Transverse colon (tissue), 4 donors: ENCODE measurements around the gene NELL2. TPM values are rescaled to one million over a fixed set of nuclear protein-coding genes. Genes with fewer than 3 reads are reported as not detected.

Experiments
- DNase-seq: peaks from one replicate; pipeline ENCODE4 v3.0.0-alpha.2; 2019
- H3K27ac ChIP-seq, 4 donors: fragments of 200-600 bp; sonication (generic); 2 replicates each; pipeline ENCODE4 v1.5.1; 2016 to 2018; ENCODE audit warnings: inconsistent platforms in 4 of 4
- H3K27me3 ChIP-seq: fragments of 200-600 bp; sonication (generic); 2 replicates; pipeline ENCODE4 v1.5.1; 2017; ENCODE audit warnings: inconsistent platforms
- H3K36me3 ChIP-seq, 4 donors: fragments of 200-600 bp; sonication (generic); 2 replicates each; pipeline ENCODE4 v1.5.1; 2017 to 2019; ENCODE audit warnings: inconsistent platforms in 4 of 4
- H3K4me1 ChIP-seq, 4 donors: fragments of 200-600 bp; sonication (generic); 2 replicates each; pipeline ENCODE4 v1.5.1; 2017 to 2020; ENCODE audit warnings: inconsistent platforms in 4 of 4
- H3K4me3 ChIP-seq, 4 donors: fragments of 200-600 bp; sonication (generic); 1 replicate in 1 of 4; 2 replicates in 3 of 4; pipeline versions ENCODE4 v1.5.1 to v1.6.1; 2017 to 2019; ENCODE audit warnings: inconsistent platforms in 4 of 4
- H3K9me3 ChIP-seq, 2 donors: fragments of 200-600 bp; sonication (generic); 2 replicates each; pipeline ENCODE4 v1.5.1; 2017 to 2019; ENCODE audit warnings: inconsistent platforms in 2 of 2
- EP300 ChIP-seq: sonication (generic); formaldehyde crosslinking; IDR thresholded peaks from one replicate; pipeline ENCODE4 v1.6.1; 2017; ENCODE audit warnings: antibody characterized with exemption, low read depth
- POLR2A ChIP-seq: fragments of 450-650 bp; IDR thresholded peaks from one replicate; pipeline ENCODE4 v1.6.1; 2016; ENCODE audit warnings: antibody characterized with exemption, mild to moderate bottlenecking, moderate library complexity
- POLR2AphosphoS5 ChIP-seq, 3 donors: sonication (generic); formaldehyde crosslinking; IDR thresholded peaks; one replicate each; pipeline ENCODE4 v1.6.1; 2016; ENCODE audit warnings: antibody characterized with exemption in 3 of 3
- WGBS, 2 donors: methylation state at CpG; one replicate each; pipeline ENCODE4 v1.1.5; 2018; ENCODE audit warnings: low coverage in 1 of 2; 5-methylcytosine and 5-hydroxymethylcytosine counted together
- in situ Hi-C, 4 donors: fragments of 200-750 bp; cut with MboI; loops; one replicate each; pipeline versions ENCODE4 v1.15.0 to v1.15.1; 2017; ENCODE audit warnings: low sequenced_read_pairs in 3 of 4, low pct_ligation_motif_present in 1 of 4, low pct_unique_long_range_greater_than_20kb in 1 of 4
- intact Hi-C: fragments of 100-400 bp; cut with DNase I; formaldehyde crosslinking; loops from one replicate; pipeline ENCODE4 v1.15.1; 2023; ENCODE audit warnings: low total_unique reads
- total RNA-seq, 4 donors: library from RNA; depleted of rRNA; stranded (reverse); fragments of >200 nt; gene quantifications; one replicate each; pipeline ENCODE4 v1.1.0, GENCODE V29; 2016
- TF ChIP-seq, protein P1 (sequence below), 5 experiments: fragments of 200-600 bp in 3 of 5; fragments of 450-650 bp in 2 of 5; sonication (generic) in 3 of 5; IDR thresholded peaks; 1 replicate in 2 of 5; 2 replicates in 3 of 5; pipeline ENCODE4 v1.5.1; 2016 to 2017; ENCODE audit warnings: antibody characterized with exemption in 5 of 5, inconsistent platforms in 3 of 5, mild to moderate bottlenecking in 2 of 5, moderate library complexity in 1 of 5

The NELL2 gene
- total RNA-seq, 4 donors from 2014 or later = 1.4 to 10.5 (median 9.5) TPM

DNA sequence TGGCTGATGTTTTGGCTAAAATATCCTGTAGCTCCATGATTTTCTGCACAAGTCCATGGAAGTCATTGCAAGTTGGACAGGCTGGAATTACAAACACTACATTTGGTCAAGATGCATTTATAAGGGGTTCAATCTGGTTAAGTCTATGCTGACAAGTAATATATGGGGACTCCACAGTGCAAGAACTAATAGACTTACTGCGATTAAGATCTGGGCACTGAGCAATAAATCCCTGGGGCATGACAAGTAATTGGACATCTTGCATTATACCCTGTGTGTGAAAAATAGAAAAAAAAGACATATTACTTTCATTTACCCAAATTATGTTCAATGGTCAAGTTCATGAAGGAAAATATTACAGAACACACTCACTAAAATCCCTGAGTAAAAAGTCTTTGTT, 99.1 kb downstream of the NELL2 start:
- no peak overlapping the region for H3K4me3 ChIP-seq
- in situ Hi-C loops (no loop called here), intact Hi-C loops (no loop called here)
- TF ChIP-seq, protein P1, sequence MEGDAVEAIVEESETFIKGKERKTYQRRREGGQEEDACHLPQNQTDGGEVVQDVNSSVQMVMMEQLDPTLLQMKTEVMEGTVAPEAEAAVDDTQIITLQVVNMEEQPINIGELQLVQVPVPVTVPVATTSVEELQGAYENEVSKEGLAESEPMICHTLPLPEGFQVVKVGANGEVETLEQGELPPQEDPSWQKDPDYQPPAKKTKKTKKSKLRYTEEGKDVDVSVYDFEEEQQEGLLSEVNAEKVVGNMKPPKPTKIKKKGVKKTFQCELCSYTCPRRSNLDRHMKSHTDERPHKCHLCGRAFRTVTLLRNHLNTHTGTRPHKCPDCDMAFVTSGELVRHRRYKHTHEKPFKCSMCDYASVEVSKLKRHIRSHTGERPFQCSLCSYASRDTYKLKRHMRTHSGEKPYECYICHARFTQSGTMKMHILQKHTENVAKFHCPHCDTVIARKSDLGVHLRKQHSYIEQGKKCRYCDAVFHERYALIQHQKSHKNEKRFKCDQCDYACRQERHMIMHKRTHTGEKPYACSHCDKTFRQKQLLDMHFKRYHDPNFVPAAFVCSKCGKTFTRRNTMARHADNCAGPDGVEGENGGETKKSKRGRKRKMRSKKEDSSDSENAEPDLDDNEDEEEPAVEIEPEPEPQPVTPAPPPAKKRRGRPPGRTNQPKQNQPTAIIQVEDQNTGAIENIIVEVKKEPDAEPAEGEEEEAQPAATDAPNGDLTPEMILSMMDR (IDR thresholded peaks at IDR 0.05) = no peak
- TF ChIP-seq POLR2A (no peak), EP300 (no peak), POLR2AphosphoS5 (IDR thresholded peaks at IDR 0.05) (no peak)
- no peaks in the 10 kb centered on the region for H3K4me1 ChIP-seq
- no peaks in the 10 kb centered on the region for H3K36me3 ChIP-seq
- 88 to 93% methylated on average over 1 of the region's 1 CpG for WGBS, 2 donors
- DNase-seq = no peak
- no peaks in the 10 kb centered on the region for H3K9me3 ChIP-seq
- H3K27ac ChIP-seq = no peak overlapping the region
- H3K27me3 ChIP-seq = no peaks in the 10 kb centered on the region

DNA sequence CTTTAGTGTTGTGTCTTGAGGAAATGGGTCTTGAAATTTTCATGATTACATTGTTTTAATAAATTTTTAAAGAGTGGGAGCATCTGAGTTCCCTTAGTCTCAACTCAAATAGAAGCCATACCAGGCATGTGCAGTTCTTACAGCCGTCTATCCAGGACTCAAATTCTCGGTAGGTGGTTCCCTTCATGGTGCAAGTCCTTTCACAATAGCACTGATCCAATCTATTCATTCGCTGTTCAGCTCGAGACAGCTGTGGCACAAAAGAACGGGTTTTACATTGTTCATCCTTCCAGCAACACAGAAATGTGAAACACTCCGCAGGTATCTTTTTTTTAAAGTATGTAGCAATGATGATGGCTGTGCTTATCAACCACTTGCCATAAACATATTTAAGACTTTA, 100.2 kb downstream of the NELL2 start:
- in situ Hi-C loops = no loop called here
- TF ChIP-seq POLR2AphosphoS5 (IDR thresholded peaks at IDR 0.05) (no peak), POLR2A (no peak), EP300 (no peak)
- TF ChIP-seq, protein P1 (IDR thresholded peaks at IDR 0.05) = no peak

DNA sequence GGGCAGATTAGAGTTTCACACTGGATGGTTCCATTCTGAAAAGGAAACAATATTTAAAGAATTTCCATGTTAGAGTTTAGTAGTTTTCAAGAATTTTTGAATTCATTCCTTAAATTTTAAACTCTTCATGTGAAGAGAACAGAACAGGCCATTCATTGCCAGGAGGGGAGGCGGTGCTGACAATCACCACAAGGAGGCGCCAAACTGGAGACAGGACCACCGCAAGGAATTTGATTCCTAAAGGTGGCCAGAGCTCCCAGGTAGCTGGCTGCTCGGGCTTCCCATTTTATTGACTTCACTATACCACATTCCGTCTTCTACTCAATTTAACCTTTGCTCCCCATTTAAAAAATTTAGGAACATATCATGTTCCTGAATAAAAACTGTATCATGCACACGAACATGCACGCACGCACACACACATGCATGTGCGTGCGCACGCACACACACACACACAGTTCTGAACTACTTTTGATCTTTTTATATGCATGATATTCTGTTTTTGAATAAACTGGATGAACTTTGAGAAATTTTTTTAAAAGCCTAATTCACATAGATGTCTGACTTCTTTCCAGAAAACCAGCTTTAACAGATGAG, 101.2 kb downstream of the NELL2 start:
- intact Hi-C loops = no loop called here
- TF ChIP-seq, protein P1 (IDR thresholded peaks at IDR 0.05) = peak; percentile 56 to 73 (median 57)
- no peak for TF ChIP-seq POLR2A
- in situ Hi-C loops = no loop called here
- Histone ChIP-seq H3K27me3 (no peaks in the 10 kb centered on the region), H3K27ac (no peak overlapping the region), H3K4me1 (no peaks in the 10 kb centered on the region), H3K36me3 (no peaks in the 10 kb centered on the region), H3K4me3 (no peak overlapping the region), H3K9me3 (no peaks in the 10 kb centered on the region)
- DNase-seq = peak; percentile 29
- 59 to 64% methylated on average over 11 of the region's 11 CpGs for WGBS, 2 donors

More for the DNA sequence above, 100.2 kb downstream of the NELL2 start:
- Histone ChIP-seq H3K4me3 (no peak overlapping the region), H3K27ac (no peak overlapping the region), H3K27me3 (no peaks in the 10 kb centered on the region), H3K36me3 (no peaks in the 10 kb centered on the region), H3K4me1 (no peaks in the 10 kb centered on the region), H3K9me3 (no peaks in the 10 kb centered on the region)
- intact Hi-C loops = no loop called here
- 76 to 90% methylated on average over 4 to 6 of the region's 6 CpGs for WGBS, 2 donors
- no peak for DNase-seq

DNA sequence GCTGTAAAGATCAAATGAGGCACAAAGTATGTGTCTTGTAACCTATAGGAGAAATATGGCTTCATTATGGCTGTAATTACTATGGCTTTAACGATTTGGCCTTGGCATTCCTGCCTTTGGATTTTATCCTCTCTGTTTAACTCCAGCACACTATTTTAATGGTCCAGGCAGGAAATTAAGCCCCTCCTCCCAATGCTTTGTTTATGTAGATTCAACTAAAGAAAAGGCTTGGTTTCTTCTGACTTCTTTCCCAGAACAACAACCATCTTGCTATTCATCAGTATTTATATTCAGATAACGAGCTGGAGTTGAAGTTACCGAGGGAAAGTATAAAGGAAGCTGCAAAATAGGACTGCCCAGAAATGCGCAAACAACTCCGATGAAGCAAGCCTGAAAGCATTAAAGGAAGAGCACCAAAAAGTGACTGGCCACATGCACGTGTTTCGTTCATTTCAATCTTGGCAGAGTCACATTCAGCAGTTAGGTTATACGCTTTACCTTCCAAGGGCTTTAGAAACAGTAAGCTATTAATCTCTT, 104.6 kb downstream of the NELL2 start:
- TF ChIP-seq, protein P1 (IDR thresholded peaks at IDR 0.05) = no peak
- no peak for TF ChIP-seq POLR2AphosphoS5 (IDR thresholded peaks at IDR 0.05)
- TF ChIP-seq POLR2A = no peak
- TF ChIP-seq EP300 = no peak
- no peak for DNase-seq
- in situ Hi-C loops = no loop called here
- H3K4me1 ChIP-seq = no peaks in the 10 kb centered on the region
- H3K36me3 ChIP-seq = no peaks in the 10 kb centered on the region
- no peaks in the 10 kb centered on the region for H3K27me3 ChIP-seq
- no peak overlapping the region for H3K4me3 ChIP-seq
- no peak overlapping the region for H3K27ac ChIP-seq
- 63 to 69% methylated on average over 8 of the region's 8 CpGs for WGBS, 2 donors
- intact Hi-C loops = no loop called here
- no peaks in the 10 kb centered on the region for H3K9me3 ChIP-seq
